Measurements from ENCODE around the gene OR13J1. TPM values are rescaled to one million over a fixed set of nuclear protein-coding genes. Genes with fewer than 3 reads are reported as not detected.

OR13J1 gene, protein sequence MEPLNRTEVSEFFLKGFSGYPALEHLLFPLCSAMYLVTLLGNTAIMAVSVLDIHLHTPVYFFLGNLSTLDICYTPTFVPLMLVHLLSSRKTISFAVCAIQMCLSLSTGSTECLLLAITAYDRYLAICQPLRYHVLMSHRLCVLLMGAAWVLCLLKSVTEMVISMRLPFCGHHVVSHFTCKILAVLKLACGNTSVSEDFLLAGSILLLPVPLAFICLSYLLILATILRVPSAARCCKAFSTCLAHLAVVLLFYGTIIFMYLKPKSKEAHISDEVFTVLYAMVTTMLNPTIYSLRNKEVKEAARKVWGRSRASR
- total RNA-seq: not detected in 2 replicates

DNA sequence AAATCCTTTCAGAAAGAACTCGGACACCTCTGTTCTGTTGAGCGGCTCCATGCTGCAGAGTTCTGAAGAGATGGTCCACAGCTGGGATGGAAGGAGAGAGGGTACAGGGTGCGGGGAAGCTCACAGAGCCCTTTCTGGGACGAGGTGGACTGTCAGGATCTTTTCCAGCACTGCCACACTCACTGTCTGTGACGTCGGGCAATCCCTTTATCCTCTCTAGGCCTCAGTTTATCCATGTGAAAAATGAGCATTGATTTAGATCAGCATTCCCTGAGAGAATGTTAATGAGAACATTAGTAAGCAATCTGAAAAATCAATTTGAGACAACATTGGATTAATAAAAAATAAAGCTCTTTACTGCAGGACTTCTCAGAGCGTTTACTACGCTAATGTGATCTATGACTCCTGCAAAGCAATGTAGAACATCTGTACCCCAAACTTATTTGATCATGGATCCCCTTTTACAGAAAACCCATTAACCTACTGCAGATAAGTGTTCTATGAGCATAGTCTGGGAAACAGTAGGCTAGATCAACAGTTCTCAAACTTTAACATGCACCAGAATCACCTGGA is at the start of gene OR13J1:
TSS of gene OR13J1 (minus strand) at position 51 of the 573 bp plus-strand sequence. CDS start at position 51, 0 bp downstream.

DNA sequence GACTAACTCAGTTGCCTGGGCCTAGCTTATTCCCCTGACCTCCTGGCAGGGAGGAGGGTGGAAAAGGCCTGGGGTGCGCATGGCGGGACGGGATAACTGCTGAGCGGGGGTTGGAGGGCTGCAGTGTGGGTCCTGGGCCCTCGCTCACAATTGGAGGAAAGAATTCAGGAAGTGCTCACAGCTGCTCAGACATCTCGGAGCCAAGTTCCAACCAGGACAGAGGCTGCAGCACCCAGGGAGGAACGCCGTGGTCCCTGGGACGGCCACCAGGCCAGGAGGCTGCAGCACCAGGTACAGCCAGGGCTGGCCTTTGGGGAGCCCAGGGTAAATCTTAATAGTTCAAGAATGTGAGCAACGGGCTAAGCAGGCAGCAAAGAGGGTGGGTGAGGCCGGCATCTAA is 39.1 kb upstream of the OR13J1 start, which contains the start of gene SPAAR:
TSS of gene SPAAR (plus strand) at position 217 of the 400 bp plus-strand sequence. CDS start 974 bp downstream, outside the sequence.

DNA sequence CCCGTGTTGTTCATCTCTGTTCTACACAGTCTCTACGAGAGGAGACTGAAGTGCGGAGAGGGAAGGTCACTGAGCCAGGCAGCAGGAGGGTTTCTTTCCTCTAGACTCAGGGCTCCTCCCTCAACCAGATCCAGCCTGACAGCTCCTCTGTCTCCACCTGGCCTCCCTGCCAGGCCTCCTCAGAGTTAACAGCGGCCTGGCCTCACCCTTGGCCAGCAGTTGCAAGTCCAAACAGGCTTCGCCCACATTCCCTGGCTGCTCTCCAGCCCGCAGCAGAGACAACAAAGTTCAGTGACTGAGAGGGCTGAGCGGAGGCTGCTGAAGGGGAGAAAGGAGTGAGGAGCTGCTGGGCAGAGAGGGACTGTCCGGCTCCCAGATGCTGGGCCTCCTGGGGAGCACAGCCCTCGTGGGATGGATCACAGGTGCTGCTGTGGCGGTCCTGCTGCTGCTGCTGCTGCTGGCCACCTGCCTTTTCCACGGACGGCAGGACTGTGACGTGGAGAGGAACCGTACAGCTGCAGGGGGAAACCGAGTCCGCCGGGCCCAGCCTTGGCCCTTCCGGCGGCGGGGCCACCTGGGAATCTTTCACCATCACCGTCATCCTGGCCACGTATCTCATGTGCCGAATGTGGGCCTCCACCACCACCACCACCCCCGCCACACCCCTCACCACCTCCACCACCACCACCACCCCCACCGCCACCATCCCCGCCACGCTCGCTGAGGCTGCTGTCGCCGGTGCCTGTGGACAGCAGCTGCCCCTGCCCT is 35.9 kb upstream of the OR13J1 start, which contains the start of gene HRCT1:
TSS of gene HRCT1 (plus strand) at position 291 of the 768 bp plus-strand sequence. CDS start at position 377, 86 bp downstream.

DNA sequence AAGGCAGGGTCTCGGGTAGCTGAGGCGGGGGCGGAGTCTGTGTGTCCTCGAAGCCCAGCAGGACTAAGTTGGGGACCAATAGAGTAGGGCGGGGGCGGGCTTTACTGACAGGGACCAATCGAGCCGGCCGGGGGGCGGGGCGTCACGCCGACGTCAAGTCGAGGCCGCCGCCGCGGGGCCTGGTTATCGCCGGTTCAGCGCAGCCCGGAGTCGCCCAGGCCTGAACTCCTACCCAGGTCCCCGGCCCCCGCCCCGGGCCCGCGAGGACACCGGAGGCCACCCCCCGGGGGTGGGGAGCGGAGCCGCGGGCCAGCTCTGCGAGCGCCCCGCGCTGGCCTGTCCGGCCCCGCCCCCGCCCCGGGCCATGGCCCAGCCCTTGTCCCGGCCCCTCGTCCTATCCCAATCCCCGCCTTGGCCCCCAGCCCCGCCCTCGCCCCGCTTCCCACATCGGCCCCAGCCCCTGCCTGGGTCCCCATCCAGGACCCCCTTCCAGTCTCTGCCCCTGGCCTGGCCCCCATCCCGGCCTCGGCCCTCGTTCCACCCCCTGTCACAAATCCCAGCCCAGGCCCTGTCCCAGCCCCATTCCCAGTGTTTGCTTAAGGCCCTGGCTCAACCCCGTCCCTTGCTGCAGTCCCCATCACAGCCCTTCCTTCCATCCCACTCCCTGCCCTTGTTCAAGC is 41.0 kb downstream of the OR13J1 start, which contains the start of gene TMEM8B:
TSS of gene TMEM8B (plus strand) at position 145 of the 680 bp plus-strand sequence. CDS start at position 365, 220 bp downstream.

DNA sequence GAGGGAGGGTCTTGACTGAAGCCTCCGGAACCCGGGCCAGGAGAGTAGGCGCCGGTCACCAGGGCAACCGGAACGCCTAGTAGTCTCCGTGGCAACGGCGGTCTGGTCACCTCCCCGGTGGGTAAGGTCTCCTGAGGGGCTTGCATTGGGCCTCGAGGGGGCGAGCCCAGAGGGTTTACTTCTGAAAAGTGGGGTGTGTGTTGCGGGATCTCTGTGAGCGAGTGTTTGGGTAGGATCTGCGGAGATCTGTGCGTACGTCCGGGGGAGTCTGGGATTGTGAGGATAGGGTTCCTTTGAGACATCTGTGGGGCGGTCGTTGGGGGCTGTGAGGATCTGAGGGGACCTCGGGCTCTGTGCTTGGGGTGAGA is 41.5 kb downstream of the OR13J1 start, which contains the start of gene FAM221B:
TSS of gene FAM221B (minus strand) at position 17 of the 368 bp plus-strand sequence. CDS start 2,571 bp downstream, outside the sequence.

Other genes starting within 250 kb of the OR13J1 start
- gene SIT1, start 219.5 kb downstream of the OR13J1 start, total RNA-seq: not detected in 2 replicates
- gene RMRP, start 212.4 kb downstream of the OR13J1 start, total RNA-seq: 24,654 and 27,284 TPM in 2 replicates
- gene CCDC107, start 212.1 kb downstream of the OR13J1 start, total RNA-seq: 8.3 and 19.9 TPM in 2 replicates
- gene ARHGEF39, start 205.2 kb downstream of the OR13J1 start, total RNA-seq: 0.44 and 6.3 TPM in 2 replicates
- not detected in 2 replicates for gene CA9, start 196.5 kb downstream of the OR13J1 start, total RNA-seq
- gene TPM2, start 180.5 kb downstream of the OR13J1 start, total RNA-seq: 668 and 1,162 TPM in 2 replicates
- 382 and 598 TPM in 2 replicates for gene TLN1, start 138.2 kb downstream of the OR13J1 start, total RNA-seq
- gene CREB3, start 137.7 kb downstream of the OR13J1 start, total RNA-seq: 125 and 128 TPM in 2 replicates
- 41.9 and 42.0 TPM in 2 replicates for gene GBA2, start 121.2 kb downstream of the OR13J1 start, total RNA-seq
- 17.1 and 23.6 TPM in 2 replicates for gene RGP1, start 121.1 kb downstream of the OR13J1 start, total RNA-seq
- gene MSMP, start 116.1 kb downstream of the OR13J1 start, total RNA-seq: not detected in 2 replicates
- 14.0 and 22.3 TPM in 2 replicates for gene NPR2, start 78.8 kb downstream of the OR13J1 start, total RNA-seq
- gene SPAG8, start 58.1 kb downstream of the OR13J1 start, total RNA-seq: 0.66 and 1.0 TPM in 2 replicates
- gene HINT2, start 55.4 kb downstream of the OR13J1 start, total RNA-seq: 16.6 and 26.7 TPM in 2 replicates
- gene FAM221B, start 41.7 kb downstream of the OR13J1 start, total RNA-seq: not detected in 2 replicates
- gene TMEM8B, start 41.2 kb downstream of the OR13J1 start, total RNA-seq: 0.86 and 2.6 TPM in 2 replicates
- 0.43 TPM in 1 of 2 replicates, not detected in the other for gene HRCT1, start 35.8 kb upstream of the OR13J1 start, total RNA-seq
- gene SPAAR, start 39.1 kb upstream of the OR13J1 start, total RNA-seq: not detected in 2 replicates
- 0.14 and 0.22 TPM in 2 replicates for gene OR2S2, start 87.8 kb upstream of the OR13J1 start, total RNA-seq
- gene RECK, start 166.5 kb upstream of the OR13J1 start, total RNA-seq: 13.8 and 17.9 TPM in 2 replicates